ENCODE data around the gene XYLT1. TPM values are rescaled to one million over a fixed set of nuclear protein-coding genes. Genes with fewer than 3 reads are reported as not detected.

Gene XYLT1
- total RNA-seq, 1 donor from 2014 or later = 17.6 TPM

- no peak for TF ChIP-seq CTCF (IDR thresholded peaks at IDR 0.05)
- no peak overlapping the region for H3K4me3 Mint-ChIP-seq (ENCODE audit: unreplicated experiment)
- H3K36me3 Mint-ChIP-seq (ENCODE audit: low read depth) = no peaks in the 10 kb centered on the region
- H3K27ac Mint-ChIP-seq (ENCODE audit: unreplicated experiment) = no peak overlapping the region
- no peaks in the 10 kb centered on the region for H3K27me3 Mint-ChIP-seq (ENCODE audit: low read depth)
- no peaks in the 10 kb centered on the region for H3K9me3 Mint-ChIP-seq (ENCODE audit: low read depth)
- H3K4me1 Mint-ChIP-seq (ENCODE audit: low read depth) = peaks cover 37% of the 10 kb centered on the region
- no peak for DNase-seq (ENCODE audit: low spot score)
Observed at GRCh38 chr16:17392127-17392856, 78.5 kb downstream of the XYLT1 start.

- Mint-ChIP-seq H3K4me1 (ENCODE audit: low read depth) (peaks cover 31% of the 10 kb centered on the region), H3K27me3 (ENCODE audit: low read depth) (no peaks in the 10 kb centered on the region), H3K36me3 (ENCODE audit: low read depth) (no peaks in the 10 kb centered on the region), H3K4me3 (ENCODE audit: unreplicated experiment) (no peak overlapping the region), H3K9me3 (ENCODE audit: low read depth) (no peaks in the 10 kb centered on the region), H3K27ac (ENCODE audit: unreplicated experiment) (no peak overlapping the region)
- no peak for DNase-seq (ENCODE audit: low spot score)
- no peak for TF ChIP-seq CTCF (IDR thresholded peaks at IDR 0.05)
Observed at GRCh38 chr16:17391715-17392114, 79.0 kb downstream of the XYLT1 start.

GRCh38 chr16:17389384-17389783 is 81.4 kb downstream of the XYLT1 start:
- H3K4me3 Mint-ChIP-seq (ENCODE audit: unreplicated experiment) = no peak overlapping the region
- no peak overlapping the region for H3K27ac Mint-ChIP-seq (ENCODE audit: unreplicated experiment)
- no peaks in the 10 kb centered on the region for H3K9me3 Mint-ChIP-seq (ENCODE audit: low read depth)
- no peak for TF ChIP-seq CTCF (IDR thresholded peaks at IDR 0.05)
- H3K36me3 Mint-ChIP-seq (ENCODE audit: low read depth) = no peaks in the 10 kb centered on the region
- no peaks in the 10 kb centered on the region for H3K27me3 Mint-ChIP-seq (ENCODE audit: low read depth)
- DNase-seq (ENCODE audit: low spot score) = no peak
- peaks cover 29% of the 10 kb centered on the region for H3K4me1 Mint-ChIP-seq (ENCODE audit: low read depth)

- Mint-ChIP-seq H3K4me3 (ENCODE audit: unreplicated experiment) (no peak overlapping the region), H3K4me1 (ENCODE audit: low read depth) (peaks cover 36% of the 10 kb centered on the region), H3K27me3 (ENCODE audit: low read depth) (no peaks in the 10 kb centered on the region), H3K36me3 (ENCODE audit: low read depth) (no peaks in the 10 kb centered on the region), H3K9me3 (ENCODE audit: low read depth) (no peaks in the 10 kb centered on the region), H3K27ac (ENCODE audit: unreplicated experiment) (no peak overlapping the region)
- DNase-seq (ENCODE audit: low spot score) = no peak
- TF ChIP-seq CTCF (IDR thresholded peaks at IDR 0.05) = no peak
Observed at GRCh38 chr16:17387256-17387655, 83.5 kb downstream of the XYLT1 start.

GRCh38 chr16:17386229-17386628 is 84.5 kb downstream of the XYLT1 start:
- no peak for TF ChIP-seq CTCF (IDR thresholded peaks at IDR 0.05)
- no peak overlapping the region for H3K27ac Mint-ChIP-seq (ENCODE audit: unreplicated experiment)

More at GRCh38 chr16:17386229-17386628, 84.5 kb downstream of the XYLT1 start:
- Mint-ChIP-seq H3K4me3 (ENCODE audit: unreplicated experiment) (no peak overlapping the region), H3K36me3 (ENCODE audit: low read depth) (no peaks in the 10 kb centered on the region), H3K27me3 (ENCODE audit: low read depth) (no peaks in the 10 kb centered on the region), H3K9me3 (ENCODE audit: low read depth) (no peaks in the 10 kb centered on the region), H3K4me1 (ENCODE audit: low read depth) (peaks cover 30% of the 10 kb centered on the region)
- DNase-seq (ENCODE audit: low spot score) = no peak
